ENCODE measurements around the gene B3GNT9.

Gene B3GNT9

DNA sequence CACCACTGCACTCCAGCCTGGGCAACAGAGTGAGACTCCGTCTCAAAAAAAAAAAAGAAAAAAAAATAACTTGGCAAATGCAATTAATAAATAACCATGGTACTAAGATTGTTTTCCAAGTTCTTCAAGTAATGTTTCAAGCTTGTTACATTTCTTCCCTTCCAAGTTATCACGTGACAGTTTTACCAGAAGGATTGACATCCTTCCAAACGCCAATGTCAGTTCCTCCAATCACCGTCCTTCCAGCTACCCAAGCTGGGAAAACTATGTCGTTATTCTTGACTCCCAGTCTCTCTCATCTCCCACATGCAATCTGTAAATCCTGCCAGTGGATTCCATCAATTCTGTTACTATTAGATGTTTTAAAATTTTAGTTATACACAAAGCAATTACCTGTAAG lies 44.9 kb downstream of the B3GNT9 start:
- no peak for TF ChIP-seq CTCF (IDR thresholded peaks at IDR 0.05; ENCODE audit: extremely low read depth, missing control alignments)
- no peak for DNase-seq (ENCODE audit: low spot score)

- no peak for TF ChIP-seq CTCF (IDR thresholded peaks at IDR 0.05; ENCODE audit: extremely low read depth, missing control alignments)
- no peak for DNase-seq (ENCODE audit: low spot score)
Observed at GRCh38 chr16:67105246-67105645, 45.6 kb downstream of the B3GNT9 start.

GRCh38 chr16:67104845-67105244 lies 46.0 kb downstream of the B3GNT9 start:
- TF ChIP-seq CTCF (IDR thresholded peaks at IDR 0.05; ENCODE audit: extremely low read depth, missing control alignments), result no peak
- DNase-seq (ENCODE audit: low spot score), result no peak

DNA sequence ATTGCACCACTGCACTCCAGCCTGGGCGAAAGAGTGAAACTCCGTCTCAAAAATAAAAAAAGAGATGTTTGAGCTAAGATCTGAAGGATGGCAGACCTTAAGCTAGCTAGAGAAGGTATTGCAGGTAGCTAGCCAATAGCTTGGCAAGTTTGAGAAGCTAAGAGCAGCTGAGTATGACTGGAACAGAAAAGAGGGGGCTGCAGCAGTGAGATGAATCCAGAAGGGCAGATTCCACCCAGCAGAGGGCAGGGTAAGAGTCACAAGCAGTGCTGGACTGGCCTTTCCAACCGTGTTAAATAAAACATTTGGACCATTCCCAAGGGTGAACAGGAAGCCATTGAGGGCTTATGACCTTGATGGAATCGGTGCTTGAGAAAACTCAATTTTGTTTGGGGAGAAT lies 46.7 kb downstream of the B3GNT9 start:
- no peak for TF ChIP-seq CTCF (IDR thresholded peaks at IDR 0.05; ENCODE audit: extremely low read depth, missing control alignments)
- DNase-seq (ENCODE audit: low spot score), result no peak

GRCh38 chr16:67101311-67102082 lies 49.3 kb downstream of the B3GNT9 start:
- no peak for TF ChIP-seq CTCF (IDR thresholded peaks at IDR 0.05; ENCODE audit: extremely low read depth, missing control alignments)
- no peak for DNase-seq (ENCODE audit: low spot score)

DNA sequence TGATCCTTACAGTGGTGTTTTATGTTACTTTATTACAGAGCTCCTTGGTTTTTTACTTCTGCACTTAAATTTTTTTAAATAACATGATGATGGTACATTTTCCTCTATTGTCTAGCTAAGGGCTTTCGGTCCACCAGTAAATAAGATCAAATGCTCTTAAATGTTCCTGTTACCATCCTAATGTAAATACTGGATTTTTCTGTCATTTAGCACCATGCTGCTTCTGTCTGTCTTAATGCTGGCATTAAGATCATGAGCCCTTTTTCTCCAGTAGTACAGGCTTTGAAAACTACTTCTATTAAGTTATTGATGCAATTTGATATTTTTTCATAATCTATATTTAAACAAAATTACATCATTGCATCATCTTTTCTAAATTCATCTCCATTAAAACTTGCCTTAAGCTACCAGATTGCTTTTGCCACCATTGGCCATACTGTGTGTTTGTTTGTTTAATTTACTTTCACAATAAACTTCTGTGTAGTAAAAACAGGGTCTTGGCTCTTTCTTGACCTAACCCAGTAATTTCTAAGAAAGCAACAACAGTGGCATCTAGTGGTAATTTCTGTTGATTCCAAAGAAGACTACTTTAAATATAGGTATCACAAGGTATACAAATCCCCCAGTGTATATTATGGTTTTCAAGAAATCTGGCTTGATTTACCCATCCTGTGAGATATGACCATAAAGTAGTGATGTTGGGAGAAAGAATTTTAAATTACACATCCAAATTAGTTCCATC lies 50.1 kb downstream of the B3GNT9 start:
- DNase-seq (ENCODE audit: low spot score), result peak; percentile 39
- TF ChIP-seq CTCF (IDR thresholded peaks at IDR 0.05; ENCODE audit: extremely low read depth, missing control alignments), result no peak

GRCh38 chr16:67098599-67098998 lies 52.2 kb downstream of the B3GNT9 start:
- TF ChIP-seq CTCF (IDR thresholded peaks at IDR 0.05; ENCODE audit: extremely low read depth, missing control alignments), result no peak
- no peak for DNase-seq (ENCODE audit: low spot score)
